Loucy (cell line): ENCODE results near the gene TENM4.

Experiments used
- H2AFZ ChIP-seq: fragments of 200-600 bp; sonication (generic); 2 replicates; pipeline ENCODE4 v1.6.0; 2016; ENCODE audit warnings: antibody characterized with exemption, mild to moderate bottlenecking, low read length, moderate library complexity
- H3F3A ChIP-seq: fragments of 200-600 bp; 2 replicates; pipeline ENCODE4 v1.6.0; 2016; ENCODE audit warnings: antibody characterized with exemption, low read depth, mild to moderate bottlenecking
- H3K27me3 ChIP-seq: fragments of 200-600 bp; sonication (generic); 2 replicates; pipeline ENCODE4 v1.6.1; 2014; ENCODE audit warnings: low read length, mild to moderate bottlenecking; ENCODE audit not compliant: insufficient read depth, poor library complexity, severe bottlenecking
- H3K36me3 ChIP-seq: fragments of 200-600 bp; sonication (generic); 2 replicates; pipeline ENCODE4 v1.6.1; 2016; ENCODE audit warnings: low read length; ENCODE audit not compliant: insufficient read depth
- H3K4me1 ChIP-seq: fragments of 200-600 bp; sonication (generic); 2 replicates; pipeline ENCODE4 v1.5.1; 2014; ENCODE audit warnings: low read length, mild to moderate bottlenecking; ENCODE audit not compliant: insufficient read depth, poor library complexity, severe bottlenecking
- H3K4me2 ChIP-seq: fragments of 200-600 bp; sonication (generic); 2 replicates; pipeline ENCODE4 v1.6.0; 2014; ENCODE audit warnings: antibody characterized with exemption, low read length, low read depth, mild to moderate bottlenecking; ENCODE audit not compliant: poor library complexity, severe bottlenecking
- H3K4me3 ChIP-seq: fragments of 200-600 bp; sonication (generic); 2 replicates; pipeline ENCODE4 v1.5.1; 2014; ENCODE audit warnings: low read length, mild to moderate bottlenecking, mixed read lengths; ENCODE audit not compliant: poor library complexity, severe bottlenecking
- H3K79me2 ChIP-seq: fragments of 200-600 bp; sonication (generic); 2 replicates; pipeline ENCODE4 v1.6.1; 2014; ENCODE audit warnings: low read length; ENCODE audit not compliant: insufficient read depth
- H3K9ac ChIP-seq: fragments of 200-600 bp; sonication (generic); 2 replicates; pipeline ENCODE4 v1.6.0; 2014; ENCODE audit warnings: mild to moderate bottlenecking, low read depth, low read length, moderate library complexity; ENCODE audit not compliant: poor library complexity, severe bottlenecking
- H3K9me2 ChIP-seq: fragments of 200-600 bp; sonication (generic); replicated peaks from 2 replicates; pipeline ENCODE4 v1.6.1; 2016; ENCODE audit warnings: low read depth, low read length, mixed read lengths
- H3K9me3 ChIP-seq: fragments of 200-600 bp; sonication (generic); 2 replicates; pipeline ENCODE4 v1.6.1; 2014; ENCODE audit warnings: mild to moderate bottlenecking, antibody characterized with exemption, low read length, low read depth; ENCODE audit not compliant: insufficient read depth
- H4K20me1 ChIP-seq: fragments of 200-600 bp; sonication (generic); 2 replicates; pipeline ENCODE4 v1.6.0; 2014; ENCODE audit warnings: antibody characterized with exemption, low read length, mild to moderate bottlenecking; ENCODE audit not compliant: insufficient read depth, poor library complexity, severe bottlenecking
- CTCF ChIP-seq: fragments of 200-600 bp; sonication (generic); conservative IDR thresholded peaks from 2 replicates; pipeline ENCODE4 v1.5.1; 2014; ENCODE audit warnings: mild to moderate bottlenecking, antibody characterized with exemption, low read length
- EZH2phosphoT487 ChIP-seq: fragments of 200-600 bp; IDR thresholded peaks from 2 replicates; pipeline ENCODE4 v1.6.1; 2018; ENCODE audit warnings: antibody characterized with exemption, mild to moderate bottlenecking, moderate library complexity, borderline replicate concordance

The TENM4 gene

GRCh38 chr11:78654071-78654470 lies 786.8 kb downstream of the TENM4 start:
- Histone ChIP-seq H4K20me1 (no peaks in the 10 kb centered on the region), H3F3A (no peaks in the 10 kb centered on the region), H3K9me3 (no peaks in the 10 kb centered on the region), H3K27me3 (no peaks in the 10 kb centered on the region), H3K9ac (no peak overlapping the region), H3K79me2 (no peaks in the 10 kb centered on the region), H3K4me3 (no peak overlapping the region), H3K4me1 (no peaks in the 10 kb centered on the region), H3K9me2 (no peaks in the 10 kb centered on the region), H2AFZ (no peak overlapping the region), H3K36me3 (no peaks in the 10 kb centered on the region), H3K4me2 (no peak overlapping the region)
- TF ChIP-seq CTCF = no peak
- TF ChIP-seq EZH2phosphoT487 = no peak

GRCh38 chr11:78653294-78653909 lies 787.4 kb downstream of the TENM4 start:
- no peak overlapping the region for H3K4me3 ChIP-seq
- H2AFZ ChIP-seq = no peak overlapping the region
- no peaks in the 10 kb centered on the region for H3K27me3 ChIP-seq
- H3F3A ChIP-seq = no peaks in the 10 kb centered on the region
- TF ChIP-seq EZH2phosphoT487 (no peak), CTCF (no peak)
- no peaks in the 10 kb centered on the region for H3K36me3 ChIP-seq
- no peaks in the 10 kb centered on the region for H4K20me1 ChIP-seq
- H3K9me2 ChIP-seq = no peaks in the 10 kb centered on the region
- H3K4me1 ChIP-seq = no peaks in the 10 kb centered on the region
- no peaks in the 10 kb centered on the region for H3K79me2 ChIP-seq
- H3K4me2 ChIP-seq = no peak overlapping the region
- no peak overlapping the region for H3K9ac ChIP-seq
- H3K9me3 ChIP-seq = no peaks in the 10 kb centered on the region

- Histone ChIP-seq H3K4me1 (no peaks in the 10 kb centered on the region), H3K79me2 (no peaks in the 10 kb centered on the region), H4K20me1 (no peaks in the 10 kb centered on the region), H3K4me2 (no peak overlapping the region), H3K9me3 (no peaks in the 10 kb centered on the region), H3K36me3 (no peaks in the 10 kb centered on the region), H2AFZ (no peak overlapping the region), H3K27me3 (no peaks in the 10 kb centered on the region), H3F3A (no peaks in the 10 kb centered on the region), H3K9me2 (no peaks in the 10 kb centered on the region), H3K9ac (no peak overlapping the region), H3K4me3 (no peak overlapping the region)
- TF ChIP-seq EZH2phosphoT487 = no peak
- no peak for TF ChIP-seq CTCF
These were observed 788.0 kb downstream of the TENM4 start for GRCh38 chr11:78652843-78653239.
